K562 (cell line): ENCODE results near the gene SNRNP70. TPM values are rescaled to one million over a fixed set of nuclear protein-coding genes. Genes with fewer than 3 reads are reported as not detected.

Experiments used
- HDAC1 ChIP-seq, 2 experiments: fragments of 450-650 bp; IDR thresholded peaks; 2 replicates each; pipeline ENCODE4 v1.6.1; 2016 to 2017; ENCODE audit warnings: inconsistent platforms in 1 of 2, mild to moderate bottlenecking in 1 of 2, moderate library complexity in 1 of 2
- NBN ChIP-seq: fragments of 450-650 bp; IDR thresholded peaks from 2 replicates; pipeline ENCODE4 v1.6.1; 2016; ENCODE audit warnings: low read depth, mild to moderate bottlenecking
- USF1 ChIP-seq: sonication (generic); formaldehyde crosslinking; IDR thresholded peaks from 2 replicates; pipeline ENCODE4 v1.9.0; 2022; ENCODE audit warnings: mild to moderate bottlenecking, missing genetic modification reagents
- ZBTB40 ChIP-seq, 2 experiments: fragments of 450-650 bp in 1 of 2; sonication (generic) in 1 of 2; formaldehyde crosslinking in 1 of 2; IDR thresholded peaks; 2 replicates each; pipeline versions ENCODE4 v1.7.1 to v1.9.0; 2016 to 2022; ENCODE audit warnings: inconsistent platforms in 1 of 2, mild to moderate bottlenecking in 1 of 2, missing genetic modification reagents in 1 of 2
- ZNF175 ChIP-seq: fragments of 200-800 bp; sonication (Bioruptor generic); IDR thresholded peaks from 2 replicates; pipeline ENCODE4 v1.6.1; 2016; ENCODE audit warnings: low read depth, mild to moderate bottlenecking, missing genetic modification characterization, missing compliant biosample characterization
- polyA plus RNA-seq, 8 experiments: library from polyadenylated mRNA; depleted of rRNA in 4 of 8; stranded (reverse) in 5 of 8; unstranded in 3 of 8; fragments of >200 nt; fragmentation: Nextera tagmentation in 2 of 8; fragmentation: Illumina TruSeq in 1 of 8; extraction: Ambion mirVana in 2 of 8; extraction: Trizol in 1 of 8; gene quantifications; 2 replicates each; pipeline versions ENCODE4 v1.2.1 to v1.2.3, GENCODE V29; 2011 to 2014; ENCODE audit warnings: inconsistent platforms in 1 of 8, missing spikeins in 1 of 8
- total RNA-seq, 7 experiments: library from RNA; depleted of rRNA in 6 of 7; stranded (reverse); fragments of >200 nt in 6 of 7; fragmentation: Illumina TruSeq in 2 of 7; extraction: Trizol in 2 of 7; gene quantifications; 2 replicates each; pipeline versions ENCODE4 v1.2.1 to v1.2.3, GENCODE V29; 2011 to 2021; ENCODE audit warnings: low replicate concordance in 1 of 7

Gene SNRNP70
- total and polyA plus RNA-seq, 9 of the 15 experiments (the other 6 are each of a cell fraction or from before 2014, with no cell fraction given) = 2.8 to 496 (median 136) TPM

GRCh38 chr19:49084206-49085019 is 838 bp upstream of the SNRNP70 start (continued):
- TF ChIP-seq ZBTB40 (IDR thresholded peaks at IDR 0.05) = peak; percentile 56; the same call in 1 of the 2 replicates
- no peak for TF ChIP-seq ZBTB40 (CRISPR knock-in tag; IDR thresholded peaks at IDR 0.05)
- TF ChIP-seq ZNF175 (CRISPR knock-in tag) = 0 out of 2 replicates have a peak, but pooled peaks have one; percentile 13
- peak; percentile 22; the same call in 1 of the 2 replicates for TF ChIP-seq NBN
- peak in 1 of 2 experiments; percentile 18; a peak in 1 of 4 replicates for TF ChIP-seq HDAC1 (IDR thresholded peaks at IDR 0.05)
- TF ChIP-seq USF1 (CRISPR knock-in tag) = peak; percentile 57; the same call in 1 of the 2 replicates
